Tibial nerve (tissue), 4 donors: Measurements from ENCODE around the gene FAM13A. TPM values are rescaled to one million over a fixed set of nuclear protein-coding genes. Genes with fewer than 3 reads are reported as not detected.
"Not testable (repeated sequence)": the region's sequence is repeated elsewhere in the genome, so short reads cannot be mapped to it uniquely, and the experiment has no call there.

Experiments used
- DNase-seq, 2 donors: peaks; one replicate each; pipeline ENCODE4 v3.0.0-alpha.2; 2019; ENCODE audit warnings: low spot score in 2 of 2
- H3K27ac ChIP-seq, 4 donors: fragments of 200-600 bp; sonication (generic) in 3 of 4; one replicate each; pipeline ENCODE4 v1.5.1; 2017 to 2019; ENCODE audit warnings: mild to moderate bottlenecking in 1 of 4
- H3K27me3 ChIP-seq, 2 donors: fragments of 200-600 bp; sonication (generic) in 1 of 2; one replicate each; pipeline versions ENCODE4 v1.5.1 to v1.6.0; 2017 to 2019
- H3K36me3 ChIP-seq, 3 donors: fragments of 200-600 bp; sonication (generic); one replicate each; pipeline ENCODE4 v1.5.1; 2018 to 2019
- H3K4me1 ChIP-seq, 4 donors: fragments of 200-600 bp; sonication (generic) in 3 of 4; one replicate each; pipeline ENCODE4 v1.5.1; 2017 to 2019
- H3K4me3 ChIP-seq, 4 donors: fragments of 200-600 bp; sonication (generic) in 3 of 4; one replicate each; pipeline ENCODE4 v1.5.1; 2017 to 2019; ENCODE audit warnings: mild to moderate bottlenecking in 1 of 4, moderate library complexity in 1 of 4
- H3K9me3 ChIP-seq, 4 donors: fragments of 200-600 bp; sonication (generic) in 3 of 4; one replicate each; pipeline ENCODE4 v1.5.1; 2017 to 2019
- EP300 ChIP-seq, 2 donors: sonication (generic); formaldehyde crosslinking; IDR thresholded peaks; one replicate each; pipeline ENCODE4 v1.6.1; 2017; ENCODE audit warnings: antibody characterized with exemption in 2 of 2, mild to moderate bottlenecking in 1 of 2
- POLR2A ChIP-seq, 2 donors: fragments of 450-650 bp; IDR thresholded peaks; one replicate each; pipeline ENCODE4 v1.6.1; 2017; ENCODE audit warnings: antibody characterized with exemption in 2 of 2, mild to moderate bottlenecking in 2 of 2, moderate library complexity in 2 of 2
- WGBS, 2 donors: methylation state at CpG; one replicate each; pipeline ENCODE4 v1.1.5; 2018; 5-methylcytosine and 5-hydroxymethylcytosine counted together
- total RNA-seq, 4 donors: library from RNA; depleted of rRNA; stranded (reverse); fragments of >200 nt; gene quantifications; one replicate each; pipeline ENCODE4 v1.1.0, GENCODE V29; 2016
- TF ChIP-seq, protein P1 (sequence below), 5 experiments: fragments of 200-600 bp in 3 of 5; fragments of 450-650 bp in 2 of 5; sonication (generic) in 3 of 5; IDR thresholded peaks; one replicate each; pipeline ENCODE4 v1.5.1; 2016 to 2019; ENCODE audit warnings: antibody characterized with exemption in 5 of 5, mild to moderate bottlenecking in 3 of 5, moderate library complexity in 2 of 5

The FAM13A gene
- total RNA-seq, 4 donors from 2014 or later, result 48.8 to 77.6 (median 58.8) TPM

GRCh38 chr4:88998001-88998400 is 59.0 kb downstream of the FAM13A start:
- DNase-seq, result no peak
- Histone ChIP-seq H3K27me3 (no peaks in the 10 kb centered on the region), H3K27ac (no peak overlapping the region), H3K4me3 (no peak overlapping the region), H3K4me1 (no peaks in the 10 kb centered on the region), H3K9me3 (no peaks in the 10 kb centered on the region), H3K36me3 (peaks cover 0 to 13% (median 0%) of the 10 kb centered on the region in 3 donors)
- TF ChIP-seq, protein P1, sequence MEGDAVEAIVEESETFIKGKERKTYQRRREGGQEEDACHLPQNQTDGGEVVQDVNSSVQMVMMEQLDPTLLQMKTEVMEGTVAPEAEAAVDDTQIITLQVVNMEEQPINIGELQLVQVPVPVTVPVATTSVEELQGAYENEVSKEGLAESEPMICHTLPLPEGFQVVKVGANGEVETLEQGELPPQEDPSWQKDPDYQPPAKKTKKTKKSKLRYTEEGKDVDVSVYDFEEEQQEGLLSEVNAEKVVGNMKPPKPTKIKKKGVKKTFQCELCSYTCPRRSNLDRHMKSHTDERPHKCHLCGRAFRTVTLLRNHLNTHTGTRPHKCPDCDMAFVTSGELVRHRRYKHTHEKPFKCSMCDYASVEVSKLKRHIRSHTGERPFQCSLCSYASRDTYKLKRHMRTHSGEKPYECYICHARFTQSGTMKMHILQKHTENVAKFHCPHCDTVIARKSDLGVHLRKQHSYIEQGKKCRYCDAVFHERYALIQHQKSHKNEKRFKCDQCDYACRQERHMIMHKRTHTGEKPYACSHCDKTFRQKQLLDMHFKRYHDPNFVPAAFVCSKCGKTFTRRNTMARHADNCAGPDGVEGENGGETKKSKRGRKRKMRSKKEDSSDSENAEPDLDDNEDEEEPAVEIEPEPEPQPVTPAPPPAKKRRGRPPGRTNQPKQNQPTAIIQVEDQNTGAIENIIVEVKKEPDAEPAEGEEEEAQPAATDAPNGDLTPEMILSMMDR (IDR thresholded peaks at IDR 0.05), result no peak
- TF ChIP-seq POLR2A (IDR thresholded peaks at IDR 0.05), result no peak
- no peak for TF ChIP-seq EP300 (IDR thresholded peaks at IDR 0.05)

GRCh38 chr4:88995874-88996273 is 61.1 kb downstream of the FAM13A start:
- no peaks in the 10 kb centered on the region for H3K9me3 ChIP-seq
- H3K27me3 ChIP-seq, result no peaks in the 10 kb centered on the region
- no peak overlapping the region for H3K4me3 ChIP-seq
- H3K27ac ChIP-seq, result no peak overlapping the region
- no peak for DNase-seq
- WGBS, 2 donors, result 91 to 93% methylated on average over 1 of the region's 1 CpG
- peaks cover 0 to 13% (median 0%) of the 10 kb centered on the region in 3 donors for H3K36me3 ChIP-seq
- TF ChIP-seq EP300 (IDR thresholded peaks at IDR 0.05), result no peak
- no peak for TF ChIP-seq POLR2A (IDR thresholded peaks at IDR 0.05)
- TF ChIP-seq, protein P1 (IDR thresholded peaks at IDR 0.05), result no peak
- H3K4me1 ChIP-seq, result no peaks in the 10 kb centered on the region

- not testable (repeated sequence) for H3K4me1 ChIP-seq, H3K4me3 ChIP-seq, H3K27me3 ChIP-seq, DNase-seq, H3K27ac ChIP-seq, H3K9me3 ChIP-seq
- 89 to 100% methylated on average over 1 of the region's 1 CpG for WGBS, 2 donors
- H3K36me3 ChIP-seq, result peaks cover 0 to 13% (median 0%) of the 10 kb centered on the region in 3 donors
Observed at GRCh38 chr4:88995257-88995656, 61.7 kb downstream of the FAM13A start.

GRCh38 chr4:88993246-88993645 is 63.7 kb downstream of the FAM13A start:
- no peak overlapping the region for H3K27ac ChIP-seq
- peaks cover 0 to 13% (median 0%) of the 10 kb centered on the region in 3 donors for H3K36me3 ChIP-seq
- no peak overlapping the region for H3K4me3 ChIP-seq
- no peak for DNase-seq
- TF ChIP-seq EP300 (IDR thresholded peaks at IDR 0.05) (no peak), POLR2A (IDR thresholded peaks at IDR 0.05) (no peak)
- TF ChIP-seq, protein P1 (IDR thresholded peaks at IDR 0.05), result no peak
- H3K9me3 ChIP-seq, result no peaks in the 10 kb centered on the region
- 92 to 94% methylated on average over 2 of the region's 2 CpGs for WGBS, 2 donors
- no peaks in the 10 kb centered on the region for H3K27me3 ChIP-seq
- no peaks in the 10 kb centered on the region for H3K4me1 ChIP-seq

DNA sequence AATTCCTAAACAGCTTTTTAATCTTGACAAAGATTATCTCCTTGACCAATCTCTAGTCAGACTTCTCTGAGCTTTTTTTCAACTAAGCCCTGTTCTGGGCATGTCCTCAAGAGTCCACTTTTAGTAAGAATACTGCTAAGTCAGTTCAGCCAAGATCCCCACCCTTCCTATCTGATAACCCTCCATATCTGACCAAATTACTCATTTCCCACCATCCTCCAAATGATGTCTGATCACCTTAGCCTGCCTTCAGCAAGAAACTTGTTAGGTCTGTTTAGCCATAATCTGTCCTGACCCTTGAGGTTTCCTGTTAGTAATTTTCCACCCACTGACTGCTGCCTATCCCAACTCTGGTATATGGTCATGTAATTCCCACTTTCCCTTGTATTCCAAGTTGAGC is 65.2 kb downstream of the FAM13A start:
- Histone ChIP-seq H3K27ac (no peak overlapping the region), H3K36me3 (peaks cover 0 to 16% (median 0%) of the 10 kb centered on the region in 3 donors), H3K27me3 (no peaks in the 10 kb centered on the region), H3K9me3 (no peaks in the 10 kb centered on the region), H3K4me1 (no peaks in the 10 kb centered on the region), H3K4me3 (no peak overlapping the region)
- no peak for DNase-seq
- TF ChIP-seq, protein P1 (IDR thresholded peaks at IDR 0.05), result no peak
- no peak for TF ChIP-seq EP300 (IDR thresholded peaks at IDR 0.05)
- TF ChIP-seq POLR2A (IDR thresholded peaks at IDR 0.05), result no peak

DNA sequence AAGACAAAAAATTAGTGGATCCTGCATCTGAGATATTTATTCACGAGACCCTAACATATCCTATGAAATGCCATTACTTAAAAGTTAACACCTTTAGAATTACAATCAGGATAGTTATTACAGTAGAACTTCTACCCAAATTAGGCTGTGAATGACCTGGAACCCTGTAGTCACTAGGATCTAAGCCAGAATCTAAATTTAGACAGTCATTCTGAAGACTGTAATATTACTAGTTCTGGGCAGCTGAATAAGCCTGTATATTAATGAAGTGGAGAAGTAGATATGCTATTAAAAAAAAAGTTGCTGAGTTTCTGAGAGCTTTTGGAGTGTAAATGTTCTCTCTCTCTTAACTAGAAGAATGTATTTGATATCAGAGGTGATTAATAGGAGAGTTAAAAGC is 67.0 kb downstream of the FAM13A start:
- TF ChIP-seq POLR2A (IDR thresholded peaks at IDR 0.05) (no peak), EP300 (IDR thresholded peaks at IDR 0.05) (no peak)
- TF ChIP-seq, protein P1 (IDR thresholded peaks at IDR 0.05), result no peak
- Histone ChIP-seq H3K27ac (no peak overlapping the region), H3K9me3 (no peaks in the 10 kb centered on the region), H3K4me1 (no peaks in the 10 kb centered on the region), H3K36me3 (peaks cover 0 to 6% (median 0%) of the 10 kb centered on the region in 3 donors), H3K27me3 (no peaks in the 10 kb centered on the region), H3K4me3 (no peak overlapping the region)
- WGBS, 2 donors, result 89 to 97% methylated on average over 1 of the region's 1 CpG
- DNase-seq, result no peak
